Mucosa of rectum (tissue), 2 donors: Measurements from ENCODE around the gene PDZRN3.
A peak's percentile ranks its signal among the peaks of the same experiment; 100 is the strongest.

Experiments
- H3K27ac ChIP-seq, 2 donors: one replicate each; pipeline ENCODE4 v1.7.0; 2013; ENCODE audit warnings: inconsistent platforms in 2 of 2, low read depth in 2 of 2, low read length in 2 of 2
- H3K27me3 ChIP-seq, 2 donors: one replicate each; pipeline ENCODE4 v1.7.0; 2013; ENCODE audit warnings: low read length in 2 of 2; ENCODE audit not compliant: control insufficient read depth in 2 of 2, insufficient read depth in 2 of 2
- H3K36me3 ChIP-seq, 2 donors: one replicate each; pipeline ENCODE4 v1.7.0; 2013; ENCODE audit warnings: low read length in 2 of 2; ENCODE audit not compliant: control insufficient read depth in 2 of 2, insufficient read depth in 2 of 2
- H3K4me1 ChIP-seq, 2 donors: one replicate each; pipeline ENCODE4 v1.7.0; 2013; ENCODE audit warnings: low read length in 2 of 2, mild to moderate bottlenecking in 1 of 2; ENCODE audit not compliant: control insufficient read depth in 2 of 2, insufficient read depth in 2 of 2
- H3K4me3 ChIP-seq, 2 donors: one replicate each; pipeline ENCODE4 v1.7.0; 2013; ENCODE audit warnings: low read length in 2 of 2
- H3K9ac ChIP-seq, 2 donors: one replicate each; pipeline ENCODE4 v1.7.0; 2013; ENCODE audit warnings: low read length in 2 of 2, low read depth in 1 of 2, mild to moderate bottlenecking in 1 of 2
- H3K9me3 ChIP-seq, 2 donors: one replicate each; pipeline ENCODE4 v1.7.0; 2013; ENCODE audit warnings: low read length in 2 of 2; ENCODE audit not compliant: control insufficient read depth in 2 of 2
- donor health status: healthy.
- donor health status: Normal muscosa, but diverticular disease.

Gene PDZRN3

DNA sequence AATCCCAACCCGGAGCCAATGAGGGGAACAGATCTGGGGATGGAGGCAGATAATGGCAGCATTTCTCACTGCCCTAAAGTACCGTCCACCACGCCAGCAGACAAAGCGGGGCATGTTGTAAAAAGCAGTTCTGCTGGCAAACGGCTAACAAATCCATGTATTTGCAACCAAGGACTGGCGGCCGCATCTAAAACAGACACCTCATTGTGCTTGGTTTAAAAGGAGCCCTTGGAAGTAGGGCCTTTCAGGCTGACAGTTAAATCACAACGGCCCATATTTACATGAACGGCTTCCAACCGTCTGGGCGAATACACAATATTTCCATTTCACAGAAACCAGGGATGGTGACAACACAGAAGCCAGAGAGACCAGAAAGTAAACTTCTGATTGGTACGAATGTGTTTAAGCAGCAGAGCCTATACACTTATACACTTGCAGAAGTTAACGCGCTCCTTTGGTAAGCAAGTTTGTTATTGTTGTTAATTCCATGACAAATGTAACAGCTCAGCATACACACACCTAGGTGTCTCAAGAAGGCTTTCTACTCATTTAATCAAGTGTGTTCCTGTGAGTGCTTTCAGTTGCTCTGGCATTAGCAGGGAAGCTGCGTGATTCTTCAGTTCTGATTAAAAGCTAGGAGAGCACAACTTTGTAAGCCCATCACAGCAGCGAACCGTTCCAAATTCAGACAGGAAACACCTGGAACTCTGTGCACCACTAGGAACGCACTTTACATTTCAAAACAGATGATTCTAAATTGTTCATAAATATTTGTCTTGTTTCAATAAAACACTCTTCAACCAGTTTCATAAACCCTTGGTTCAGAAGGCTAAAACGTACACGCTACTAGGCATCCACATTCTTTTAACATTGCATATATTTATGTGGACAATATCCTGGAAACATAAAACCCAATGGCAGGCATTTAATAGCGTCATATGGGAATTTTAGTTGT, 112.9 kb downstream of the PDZRN3 start:
- Histone ChIP-seq H3K27ac (peak overlapping the region; percentile 50 to 60), H3K36me3 (no peaks in the 10 kb centered on the region), H3K9me3 (no peaks in the 10 kb centered on the region), H3K9ac (peak overlapping the region in 1 of 2 donors; percentile 9), H3K27me3 (no peaks in the 10 kb centered on the region), H3K4me3 (peak overlapping the region; percentile 14 to 17), H3K4me1 (peaks cover 35 to 37% of the 10 kb centered on the region in 2 donors)

DNA sequence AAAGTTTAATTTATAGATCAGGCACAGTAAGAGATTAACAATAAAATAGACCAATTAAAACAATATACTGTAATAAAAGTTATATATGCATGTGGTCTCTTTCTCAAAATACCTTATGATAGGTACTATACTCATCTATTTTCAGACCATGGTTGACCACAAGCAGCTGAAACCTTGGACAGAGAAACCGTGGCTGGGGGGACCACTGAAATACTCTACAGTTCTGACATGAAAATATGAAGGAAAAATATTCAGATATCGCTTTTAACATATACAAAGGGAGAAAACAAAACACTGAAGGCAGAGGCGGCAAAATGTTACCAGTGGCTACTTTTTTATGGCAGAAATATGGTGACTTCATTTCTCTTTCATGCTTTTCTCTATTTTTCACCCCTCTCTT, 114.0 kb downstream of the PDZRN3 start:
- Histone ChIP-seq H3K9ac (no peak overlapping the region), H3K27me3 (no peaks in the 10 kb centered on the region), H3K27ac (peak overlapping the region; percentile 50 to 60), H3K4me3 (no peak overlapping the region), H3K4me1 (peaks cover 35 to 37% of the 10 kb centered on the region in 2 donors), H3K9me3 (no peaks in the 10 kb centered on the region), H3K36me3 (no peaks in the 10 kb centered on the region)

DNA sequence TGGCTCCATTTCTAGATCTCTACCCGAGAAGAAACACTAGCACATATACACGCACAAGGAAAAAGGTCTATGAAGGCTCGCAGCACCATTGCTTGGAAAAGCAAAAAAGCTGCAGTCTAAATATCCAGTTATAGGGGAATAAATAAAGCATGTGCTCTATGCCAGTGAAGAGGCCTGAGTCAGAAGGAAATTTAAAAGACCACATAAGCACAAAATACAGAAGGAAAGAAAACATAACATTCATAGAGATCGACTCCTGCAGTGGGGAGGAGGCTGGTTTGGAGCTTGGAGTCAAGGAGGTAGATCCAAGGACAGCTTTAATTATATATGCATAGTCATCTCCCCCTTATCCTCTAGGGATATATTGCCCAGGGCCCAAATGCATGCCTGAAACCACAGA, 114.4 kb downstream of the PDZRN3 start:
- peak overlapping the region in 1 of 2 donors; percentile 28 for H3K27ac ChIP-seq
- H3K27me3 ChIP-seq, result no peaks in the 10 kb centered on the region
- H3K36me3 ChIP-seq, result no peaks in the 10 kb centered on the region
- H3K4me3 ChIP-seq, result no peak overlapping the region
- no peak overlapping the region for H3K9ac ChIP-seq
- H3K4me1 ChIP-seq, result peaks cover 35 to 37% of the 10 kb centered on the region in 2 donors
- no peaks in the 10 kb centered on the region for H3K9me3 ChIP-seq

DNA sequence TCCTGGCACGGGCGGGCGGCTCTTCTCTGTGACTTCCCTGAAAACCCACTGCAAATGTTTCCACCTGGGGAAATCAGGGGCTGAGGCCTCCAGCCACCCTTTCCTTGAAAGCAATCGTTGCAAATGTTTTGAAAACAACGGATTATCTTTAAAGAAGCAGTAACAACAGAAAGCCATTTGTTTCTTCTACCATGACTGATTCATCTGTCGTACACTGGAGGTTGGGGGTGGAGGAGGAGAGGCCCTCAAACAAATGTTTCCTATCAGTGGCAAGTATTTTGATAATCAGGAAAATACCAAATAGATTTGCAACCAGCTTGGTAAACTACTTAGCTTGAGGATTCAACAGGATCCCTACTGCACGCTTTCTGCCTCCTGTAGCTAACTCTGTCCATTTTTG, 114.9 kb downstream of the PDZRN3 start:
- peak overlapping the region; percentile 5 to 28 for H3K27ac ChIP-seq
- H3K9ac ChIP-seq, result no peak overlapping the region
- no peaks in the 10 kb centered on the region for H3K27me3 ChIP-seq
- peaks cover 35 to 37% of the 10 kb centered on the region in 2 donors for H3K4me1 ChIP-seq
- no peaks in the 10 kb centered on the region for H3K36me3 ChIP-seq
- no peak overlapping the region for H3K4me3 ChIP-seq
- no peaks in the 10 kb centered on the region for H3K9me3 ChIP-seq

GRCh38 chr3:73509066-73509465, 115.7 kb downstream of the PDZRN3 start:
- H3K9ac ChIP-seq, result no peak overlapping the region
- H3K27ac ChIP-seq, result no peak overlapping the region
- H3K36me3 ChIP-seq, result no peaks in the 10 kb centered on the region

DNA sequence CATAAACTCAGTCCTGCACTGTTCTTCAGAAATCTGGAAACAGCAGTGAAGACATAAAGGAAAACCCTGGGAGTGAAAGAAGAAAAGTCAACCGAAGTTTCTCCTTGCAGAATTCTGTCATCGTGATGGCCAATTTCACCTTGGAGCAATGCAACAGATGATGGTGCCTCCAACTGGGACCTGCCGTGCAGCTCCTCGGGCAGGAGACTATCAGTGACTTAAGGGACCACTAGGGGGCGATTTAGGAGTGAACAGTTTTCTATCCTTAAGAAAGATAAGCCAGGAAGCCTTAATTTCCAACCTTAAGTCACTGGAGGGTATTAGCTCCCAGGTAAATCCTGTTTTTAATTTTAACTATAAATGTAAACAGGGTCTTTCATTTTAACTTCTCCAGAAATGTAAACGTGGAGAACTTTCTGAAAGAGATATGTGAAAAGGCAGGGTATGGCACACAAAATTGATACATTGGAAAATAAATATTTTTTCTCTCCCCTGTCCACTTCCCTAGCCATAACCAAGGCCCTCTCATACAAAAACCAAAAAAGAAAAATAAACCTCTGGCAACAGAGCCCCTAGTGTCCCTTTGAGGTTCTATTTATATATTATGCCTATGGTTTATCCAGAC, 116.3 kb downstream of the PDZRN3 start:
- Histone ChIP-seq H3K9ac (no peak overlapping the region), H3K4me3 (no peak overlapping the region), H3K9me3 (no peaks in the 10 kb centered on the region), H3K27ac (no peak overlapping the region), H3K4me1 (peaks cover 28 to 41% of the 10 kb centered on the region in 2 donors), H3K27me3 (no peaks in the 10 kb centered on the region), H3K36me3 (no peaks in the 10 kb centered on the region)

More at GRCh38 chr3:73509066-73509465, 115.7 kb downstream of the PDZRN3 start:
- no peak overlapping the region for H3K4me3 ChIP-seq
- H3K4me1 ChIP-seq, result peaks cover 33 to 39% of the 10 kb centered on the region in 2 donors
- H3K27me3 ChIP-seq, result no peaks in the 10 kb centered on the region
- no peaks in the 10 kb centered on the region for H3K9me3 ChIP-seq

DNA sequence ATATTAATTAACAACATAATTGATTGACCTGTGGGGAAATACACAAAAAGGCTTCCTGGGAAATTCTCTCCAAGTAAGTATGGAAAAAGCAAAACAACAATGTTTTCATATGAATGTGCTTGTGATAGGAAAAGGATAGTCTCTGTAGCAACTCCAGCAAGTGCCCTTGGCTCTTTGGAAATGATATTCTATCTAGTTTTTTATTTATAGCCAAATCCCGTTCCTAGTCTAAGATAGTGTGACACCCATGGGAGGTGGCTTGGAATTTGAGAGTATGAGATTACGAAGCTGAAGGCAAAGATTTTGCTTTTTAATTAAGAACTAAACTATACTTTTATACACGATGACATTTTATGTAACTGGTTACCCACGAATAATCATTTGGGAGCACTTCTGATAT, 119.9 kb downstream of the PDZRN3 start:
- Histone ChIP-seq H3K36me3 (no peaks in the 10 kb centered on the region), H3K27ac (no peak overlapping the region), H3K9ac (no peak overlapping the region), H3K4me1 (peaks cover 4 to 20% of the 10 kb centered on the region in 2 donors), H3K4me3 (no peak overlapping the region), H3K27me3 (no peaks in the 10 kb centered on the region), H3K9me3 (no peaks in the 10 kb centered on the region)

- Histone ChIP-seq H3K9ac (no peak overlapping the region), H3K27me3 (no peaks in the 10 kb centered on the region), H3K9me3 (no peaks in the 10 kb centered on the region), H3K36me3 (no peaks in the 10 kb centered on the region), H3K4me1 (peaks cover 3 to 16% of the 10 kb centered on the region in 2 donors), H3K4me3 (no peak overlapping the region), H3K27ac (peak overlapping the region; percentile 11 to 43)
Measured at GRCh38 chr3:73504239-73504638, 120.5 kb downstream of the PDZRN3 start.

DNA sequence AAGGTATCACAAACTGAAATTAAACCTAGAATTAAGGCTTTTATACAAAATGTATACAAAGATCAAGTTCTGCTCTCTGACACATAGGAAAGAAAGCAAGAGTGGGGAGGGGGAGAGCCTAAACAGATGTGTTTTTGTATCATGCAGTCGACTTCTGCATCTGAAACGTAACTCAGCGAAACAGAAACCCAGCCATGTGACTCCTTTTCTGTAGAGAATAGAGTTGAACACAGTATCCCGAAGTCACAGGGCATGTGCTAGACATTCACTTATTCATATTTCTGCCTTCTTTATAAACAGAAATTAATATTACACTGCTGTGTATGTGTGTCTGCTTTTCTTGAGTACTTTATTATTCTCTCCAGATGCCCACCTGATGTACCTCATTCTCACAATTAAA, 121.0 kb downstream of the PDZRN3 start:
- Histone ChIP-seq H3K9ac (no peak overlapping the region), H3K27ac (peak overlapping the region; percentile 11 to 43), H3K27me3 (no peaks in the 10 kb centered on the region), H3K36me3 (no peaks in the 10 kb centered on the region), H3K4me3 (no peak overlapping the region), H3K9me3 (no peaks in the 10 kb centered on the region), H3K4me1 (peaks cover 0 to 11% of the 10 kb centered on the region in 2 donors)
